Upper lobe of left lung (tissue), 6 donors: Measurements from ENCODE around the gene FXYD6. TPM values are rescaled to one million over a fixed set of nuclear protein-coding genes. Genes with fewer than 3 reads are reported as not detected.

Experiments used
- ATAC-seq, 2 donors: fragments of 200-7000 bp; cut with Tn5 transposase; one replicate each; pipeline ENCODE4 v1.9.1; 2022; ENCODE audit warnings: mild to moderate bottlenecking in 2 of 2, moderate library complexity in 2 of 2; ENCODE audit not compliant: low FRiP score in 2 of 2
- DNase-seq, 2 donors: peaks; one replicate each; pipeline ENCODE4 v3.0.0-alpha.2; 2019 to 2020
- H3K27ac ChIP-seq, 4 donors: fragments of 200-600 bp; sonication (generic); one replicate each; pipeline ENCODE4 v1.5.1; 2016 to 2019
- H3K27me3 ChIP-seq, 4 donors: fragments of 200-600 bp; sonication (generic); one replicate each; pipeline ENCODE4 v1.5.1; 2017 to 2019
- H3K36me3 ChIP-seq, 4 donors: fragments of 200-600 bp; sonication (generic); one replicate each; pipeline ENCODE4 v1.5.1; 2016 to 2019
- H3K4me1 ChIP-seq, 4 donors: fragments of 200-600 bp; sonication (generic); one replicate each; pipeline ENCODE4 v1.5.1; 2018 to 2019
- H3K4me3 ChIP-seq, 4 donors: fragments of 200-600 bp; sonication (generic); one replicate each; pipeline ENCODE4 v1.5.1; 2017 to 2019; ENCODE audit warnings: mild to moderate bottlenecking in 2 of 4, moderate library complexity in 1 of 4
- H3K9me3 ChIP-seq, 4 donors: fragments of 200-600 bp; sonication (generic); one replicate each; pipeline ENCODE4 v1.5.1; 2018 to 2019
- CTCF ChIP-seq, 6 experiments: fragments of 450-650 bp in 4 of 6; fragments of 200-600 bp in 2 of 6; sonication (generic) in 2 of 6; IDR thresholded peaks; one replicate each; pipeline ENCODE4 v1.5.1; 2016 to 2019; ENCODE audit warnings: antibody characterized with exemption in 6 of 6
- EP300 ChIP-seq, 4 donors: sonication (generic); formaldehyde crosslinking; IDR thresholded peaks; one replicate each; pipeline ENCODE4 v1.5.1; 2017; ENCODE audit warnings: antibody characterized with exemption in 4 of 4, control low read depth in 2 of 4
- POLR2A ChIP-seq, 4 donors: fragments of 450-650 bp; IDR thresholded peaks; one replicate each; pipeline ENCODE4 v1.5.1; 2016 to 2017; ENCODE audit warnings: antibody characterized with exemption in 4 of 4, mild to moderate bottlenecking in 2 of 4
- POLR2AphosphoS5 ChIP-seq, 2 donors: sonication (generic); formaldehyde crosslinking; IDR thresholded peaks; one replicate each; pipeline ENCODE4 v1.5.1; 2017; ENCODE audit warnings: antibody characterized with exemption in 2 of 2
- WGBS, 2 donors: methylation state at CpG; one replicate each; pipeline ENCODE4 v1.1.5; 2017 to 2018; 5-methylcytosine and 5-hydroxymethylcytosine counted together
- total RNA-seq, 6 donors: library from RNA; depleted of rRNA in 4 of 6; stranded (reverse); fragments of >200 nt in 4 of 6; gene quantifications; one replicate each; pipeline versions ENCODE4 v1.1.0 to v1.2.1, GENCODE V29; 2016 to 2021
- donor health status: DM: no; HTN: no; CAD: no; lungs with moderate emphysema.
- donor health status: DM: no; HTN: yes; CAD: no; lungs with severe emphysema.

The FXYD6 gene
- total RNA-seq, 6 donors from 2014 or later = 16.2 to 61.4 (median 33.8) TPM

- H3K27ac ChIP-seq = peak overlapping the region in 1 of 4 donors; percentile 87
- no peak overlapping the region for H3K4me3 ChIP-seq
- no peak for ATAC-seq
- whole genome bisulfite sequencing, 2 donors = 67 to 75% methylated on average over 25 to 32 of the region's 33 CpGs
- H3K4me1 ChIP-seq = peaks cover 39 to 51% (median 42%) of the 10 kb centered on the region in 4 donors
- no peaks in the 10 kb centered on the region for H3K9me3 ChIP-seq
- H3K36me3 ChIP-seq = no peaks in the 10 kb centered on the region
- DNase-seq = peak in 1 of 2 donors; percentile 18
- no peaks in the 10 kb centered on the region for H3K27me3 ChIP-seq
- TF ChIP-seq POLR2AphosphoS5 (IDR thresholded peaks at IDR 0.05) (no peak), CTCF (IDR thresholded peaks at IDR 0.05) (peak; percentile 39 to 51 (median 48))
Measured at GRCh38 chr11:117822074-117823033, 54.1 kb downstream of the FXYD6 start.

- H3K27ac ChIP-seq = no peak overlapping the region
- H3K9me3 ChIP-seq = no peaks in the 10 kb centered on the region
- peaks cover 48 to 60% (median 50%) of the 10 kb centered on the region in 4 donors for H3K4me1 ChIP-seq
- H3K27me3 ChIP-seq = no peaks in the 10 kb centered on the region
- H3K4me3 ChIP-seq = no peak overlapping the region
- no peaks in the 10 kb centered on the region for H3K36me3 ChIP-seq
- DNase-seq (no peak), ATAC-seq (no peak)
- WGBS, 2 donors = 75 to 88% methylated on average over 8 to 12 of the region's 12 CpGs
- TF ChIP-seq CTCF (IDR thresholded peaks at IDR 0.05) (no peak), EP300 (IDR thresholded peaks at IDR 0.05) (no peak), POLR2A (IDR thresholded peaks at IDR 0.05) (no peak), POLR2AphosphoS5 (IDR thresholded peaks at IDR 0.05) (no peak)
Measured at GRCh38 chr11:117821431-117821830, 55.0 kb downstream of the FXYD6 start.

GRCh38 chr11:117820516-117820915, 55.9 kb downstream of the FXYD6 start:
- DNase-seq (no peak), ATAC-seq (no peak)
- Histone ChIP-seq H3K4me3 (no peak overlapping the region), H3K9me3 (no peaks in the 10 kb centered on the region), H3K27ac (no peak overlapping the region), H3K4me1 (peaks cover 51 to 65% (median 56%) of the 10 kb centered on the region in 4 donors), H3K27me3 (no peaks in the 10 kb centered on the region), H3K36me3 (no peaks in the 10 kb centered on the region)
- TF ChIP-seq POLR2A (IDR thresholded peaks at IDR 0.05) (no peak), EP300 (IDR thresholded peaks at IDR 0.05) (no peak), POLR2AphosphoS5 (IDR thresholded peaks at IDR 0.05) (no peak), CTCF (IDR thresholded peaks at IDR 0.05) (no peak)
- WGBS, 2 donors = 89 to 100% methylated on average over 10 of the region's 10 CpGs

- no peaks in the 10 kb centered on the region for H3K9me3 ChIP-seq
- DNase-seq (no peak), ATAC-seq (no peak)
- H3K27ac ChIP-seq = no peak overlapping the region
- H3K36me3 ChIP-seq = no peaks in the 10 kb centered on the region
- 79 to 85% methylated on average over 11 of the region's 11 CpGs for WGBS, 2 donors
- no peak overlapping the region for H3K4me3 ChIP-seq
- H3K4me1 ChIP-seq = peaks cover 50 to 65% (median 56%) of the 10 kb centered on the region in 4 donors
- TF ChIP-seq EP300 (IDR thresholded peaks at IDR 0.05) (no peak), POLR2AphosphoS5 (IDR thresholded peaks at IDR 0.05) (no peak), POLR2A (IDR thresholded peaks at IDR 0.05) (no peak), CTCF (IDR thresholded peaks at IDR 0.05) (no peak)
- no peaks in the 10 kb centered on the region for H3K27me3 ChIP-seq
Measured at GRCh38 chr11:117820071-117820470, 56.4 kb downstream of the FXYD6 start.
